Smooth muscle cell of the brain vasculature (primary cell): ENCODE measurements around the gene PWWP2B.

ENCODE experiments used
- DNase-seq: peaks from one replicate; pipeline ENCODE4 v3.0.0-alpha.2; 2012; ENCODE audit warnings: low read depth, low spot score

The PWWP2B gene

DNA sequence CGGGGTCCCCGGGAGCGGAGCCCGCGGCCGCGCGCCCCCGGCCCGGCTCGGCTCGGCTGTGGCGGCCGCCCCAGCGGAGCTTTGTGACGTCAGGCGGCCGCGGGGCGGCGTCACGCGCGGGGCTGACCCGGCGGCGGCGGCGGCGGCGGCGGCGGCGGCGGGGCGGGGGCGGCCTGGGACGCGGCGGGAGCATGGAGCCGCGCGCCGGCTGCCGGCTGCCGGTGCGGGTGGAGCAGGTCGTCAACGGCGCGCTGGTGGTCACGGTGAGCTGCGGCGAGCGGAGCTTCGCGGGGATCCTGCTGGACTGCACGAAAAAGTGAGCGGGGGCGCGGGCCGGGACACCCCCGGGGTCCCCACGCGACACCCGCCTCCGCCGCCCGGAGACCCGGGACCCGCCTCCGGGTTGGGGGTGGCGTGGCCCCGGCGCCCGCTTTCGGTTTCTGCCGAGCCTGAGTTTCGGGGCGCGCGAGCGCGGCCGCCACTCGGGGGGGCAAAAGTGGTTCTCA is at the start of gene PWWP2B:
Gene PWWP2B, plus strand, starts transcription at position 165 of the 506 bp plus-strand sequence. Its CDS starts 27 bp downstream, at position 192.
- DNase-seq: no peak

DNA sequence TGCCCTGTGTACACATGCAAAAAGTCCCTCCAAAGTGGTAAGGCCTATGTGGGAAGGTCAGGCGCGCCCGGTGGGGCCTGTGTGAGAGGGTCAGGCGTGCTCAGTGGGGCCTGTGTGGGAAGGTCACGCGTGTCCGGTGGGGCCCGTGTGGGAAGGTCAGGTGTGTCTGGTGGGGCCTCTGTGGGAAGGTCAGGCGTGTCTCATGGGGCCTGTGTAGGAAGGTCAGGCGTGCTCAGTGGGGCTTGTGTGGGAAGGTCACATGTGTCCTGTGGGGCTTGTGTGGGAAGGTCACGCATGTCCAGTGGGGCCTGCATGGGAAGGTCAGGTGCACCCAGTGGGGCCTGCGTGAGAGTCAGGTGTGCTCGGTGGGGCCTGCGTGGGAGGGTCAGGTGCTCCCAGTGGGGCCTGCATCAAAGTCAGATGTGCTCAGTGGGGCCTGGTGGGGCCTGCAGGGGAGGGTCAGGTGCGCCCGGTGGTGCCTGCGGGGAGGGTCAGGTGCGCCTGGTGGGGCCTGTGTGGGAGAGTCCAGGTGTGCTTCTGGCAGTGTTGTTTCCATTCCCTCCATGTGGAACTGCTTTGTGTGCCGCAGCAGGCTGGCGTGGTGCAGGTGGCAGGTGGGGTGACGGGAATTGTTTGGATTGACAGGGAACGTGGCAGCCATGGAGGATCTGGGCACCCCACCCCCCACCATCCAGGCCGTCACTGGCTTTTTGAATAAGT is 49.6 kb upstream of the PWWP2B start:
- DNase-seq: no peak

- DNase-seq: no peak
These were observed 49.1 kb upstream of the PWWP2B start for GRCh38 chr10:132347931-132348267.

- no peak for DNase-seq
These were observed 47.2 kb upstream of the PWWP2B start for GRCh38 chr10:132349766-132350165.

DNA sequence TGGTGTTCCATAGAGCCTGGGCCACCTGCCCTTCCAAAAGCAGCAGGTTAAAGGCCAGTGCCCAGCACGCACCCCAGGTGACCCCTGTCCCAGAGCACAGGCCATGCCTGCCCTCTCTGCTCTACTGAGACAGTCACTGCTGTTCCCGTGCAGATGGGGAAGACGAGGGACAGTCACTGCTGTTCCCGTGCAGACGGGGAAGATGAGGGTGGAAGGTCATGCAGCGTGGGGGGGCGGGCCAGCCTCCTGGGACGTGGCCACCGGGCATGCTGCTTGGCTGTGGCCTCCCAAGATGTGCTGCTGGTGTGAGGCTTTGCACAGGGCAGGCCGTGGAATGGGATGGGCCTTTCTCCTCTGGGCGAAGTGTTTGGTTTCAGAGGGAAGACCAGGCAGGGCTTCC is 46.6 kb upstream of the PWWP2B start:
- no peak for DNase-seq

GRCh38 chr10:132350946-132351345 is 46.1 kb upstream of the PWWP2B start:
- DNase-seq: no peak

- no peak for DNase-seq
These were observed 45.4 kb upstream of the PWWP2B start for GRCh38 chr10:132351611-132352010.

GRCh38 chr10:132352462-132353308 is 44.3 kb upstream of the PWWP2B start:
- DNase-seq: peak; percentile 21

- DNase-seq: no peak
These were observed 43.3 kb upstream of the PWWP2B start for GRCh38 chr10:132353456-132354355.

GRCh38 chr10:132354356-132355094 is 42.5 kb upstream of the PWWP2B start:
- DNase-seq: no peak

GRCh38 chr10:132355297-132355696 is 41.7 kb upstream of the PWWP2B start:
- no peak for DNase-seq

- no peak for DNase-seq
These were observed 41.2 kb upstream of the PWWP2B start for GRCh38 chr10:132355754-132356153.

GRCh38 chr10:132356621-132357195 is 40.3 kb upstream of the PWWP2B start:
- no peak for DNase-seq

- no peak for DNase-seq
These were observed 39.5 kb upstream of the PWWP2B start for GRCh38 chr10:132357286-132358058.

DNA sequence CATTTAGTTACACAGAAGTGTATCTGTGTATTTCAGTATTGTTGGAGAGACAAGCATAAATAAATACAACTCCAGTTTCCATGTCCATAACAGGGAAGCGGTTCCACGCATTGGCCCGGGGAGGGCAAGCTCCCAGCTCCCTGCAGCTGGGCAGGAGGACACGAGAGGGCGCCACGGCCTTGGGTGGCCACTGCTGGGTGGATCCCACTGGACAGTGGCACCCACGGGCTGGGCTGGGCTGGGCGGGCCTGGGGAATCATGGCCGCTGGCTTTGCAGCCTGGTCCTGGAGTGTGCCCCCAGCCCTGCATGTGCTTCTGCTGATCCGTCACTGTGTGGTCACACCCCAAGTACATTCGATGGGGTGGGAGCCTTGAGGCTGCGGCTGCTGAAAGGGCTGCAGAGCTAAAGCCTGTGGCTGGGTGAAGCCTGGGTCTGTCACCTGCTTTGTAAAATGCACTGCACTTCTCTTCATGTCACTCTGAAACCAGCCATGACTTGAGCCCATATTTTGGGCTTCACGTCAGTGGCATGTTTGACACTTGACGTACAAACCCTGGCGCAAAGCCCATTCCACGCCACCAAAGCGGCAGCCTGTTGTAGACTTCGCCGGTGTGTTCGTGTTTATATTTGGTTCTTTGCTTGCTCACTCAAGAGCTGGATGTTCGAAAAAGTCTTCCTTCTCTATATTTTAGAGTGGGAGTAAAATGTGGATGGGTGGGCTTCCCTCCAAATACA is 37.5 kb upstream of the PWWP2B start:
- DNase-seq: no peak

DNA sequence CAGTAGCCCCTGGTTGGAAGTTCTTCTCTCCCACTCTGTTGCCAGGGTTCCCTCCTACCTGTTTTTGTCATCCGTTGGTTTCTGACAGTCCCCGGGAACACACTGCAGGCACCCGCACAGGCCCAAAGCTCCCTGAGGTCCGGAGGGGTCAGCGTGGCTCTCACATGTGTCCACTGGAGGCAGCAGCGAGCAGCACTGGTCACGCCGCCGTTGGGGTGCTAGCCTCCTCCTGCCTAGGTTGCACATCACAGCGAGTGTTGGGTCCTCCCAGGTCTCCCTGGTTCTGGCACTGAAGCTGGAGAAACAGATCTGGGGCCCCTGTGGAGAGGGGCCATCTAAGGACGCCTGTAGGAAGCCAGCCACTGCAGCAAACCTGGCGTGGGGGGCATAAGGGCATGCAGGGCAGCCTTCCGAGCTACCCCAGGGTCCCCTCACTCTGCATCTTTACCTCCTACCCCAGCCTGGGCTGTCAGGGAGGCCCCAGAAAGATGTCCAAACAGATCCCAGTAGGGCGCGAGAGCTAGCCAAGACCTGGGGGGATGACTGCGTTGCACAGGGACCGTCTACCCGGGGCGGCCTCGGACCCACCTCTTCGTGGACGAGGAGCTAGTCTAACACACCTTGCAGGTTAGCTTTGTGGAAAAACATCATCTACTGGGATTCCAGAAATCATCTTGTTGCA is 36.1 kb upstream of the PWWP2B start:
- no peak for DNase-seq

GRCh38 chr10:132361581-132362101 is 35.4 kb upstream of the PWWP2B start:
- no peak for DNase-seq

GRCh38 chr10:132362151-132362611 is 34.8 kb upstream of the PWWP2B start:
- DNase-seq: no peak
